NCI-H526 (cell line): ENCODE measurements around the gene HIVEP2.

Source experiments
- DNase-seq, 2 experiments: peaks; one replicate each; lab custom pipeline; 2025; lab: John Stamatoyannopoulos, UW

Gene HIVEP2

DNA sequence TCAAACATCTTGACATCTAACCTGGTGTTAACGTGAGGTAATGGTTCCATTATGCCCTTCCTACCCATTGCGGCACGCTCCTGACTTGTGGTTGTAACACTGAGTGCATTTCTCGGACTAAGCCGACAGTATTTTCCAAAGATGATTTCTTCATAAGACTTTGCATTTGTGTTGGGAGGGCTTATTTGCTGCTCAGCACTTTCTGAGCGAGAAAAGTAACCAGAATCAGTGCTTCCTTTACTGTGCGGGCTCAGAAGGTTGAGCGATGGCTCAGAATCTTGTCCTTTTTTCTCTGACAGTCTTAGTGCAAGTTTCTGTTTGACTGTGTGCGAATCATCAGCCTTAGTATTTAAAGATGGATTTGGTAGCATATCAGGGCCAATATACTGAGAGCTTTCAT is 171.7 kb downstream of the HIVEP2 start:
- DNase-seq, result no peak

GRCh38 chr6:142771162-142771561 is 173.8 kb downstream of the HIVEP2 start:
- DNase-seq, result no peak

GRCh38 chr6:142765306-142765705 is 179.7 kb downstream of the HIVEP2 start:
- no peak for DNase-seq

DNA sequence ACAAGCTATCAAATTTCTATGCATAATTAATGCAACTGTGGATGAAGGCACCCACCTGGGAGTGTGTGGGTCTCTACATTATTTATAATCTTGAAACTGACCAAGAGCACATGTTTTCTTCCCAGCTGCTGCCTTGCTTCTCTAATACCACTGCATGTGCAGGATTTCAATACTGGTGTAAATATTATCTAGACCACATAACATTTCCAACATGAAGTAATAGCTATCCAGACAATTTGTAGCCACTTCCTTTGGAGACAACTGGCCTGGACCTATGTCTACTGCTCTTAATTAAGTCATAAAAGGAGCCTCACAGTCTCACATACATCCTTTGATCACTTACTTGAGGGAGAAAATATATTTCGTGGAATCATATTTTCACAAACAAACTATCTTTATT is 180.7 kb downstream of the HIVEP2 start:
- DNase-seq, result no peak

DNA sequence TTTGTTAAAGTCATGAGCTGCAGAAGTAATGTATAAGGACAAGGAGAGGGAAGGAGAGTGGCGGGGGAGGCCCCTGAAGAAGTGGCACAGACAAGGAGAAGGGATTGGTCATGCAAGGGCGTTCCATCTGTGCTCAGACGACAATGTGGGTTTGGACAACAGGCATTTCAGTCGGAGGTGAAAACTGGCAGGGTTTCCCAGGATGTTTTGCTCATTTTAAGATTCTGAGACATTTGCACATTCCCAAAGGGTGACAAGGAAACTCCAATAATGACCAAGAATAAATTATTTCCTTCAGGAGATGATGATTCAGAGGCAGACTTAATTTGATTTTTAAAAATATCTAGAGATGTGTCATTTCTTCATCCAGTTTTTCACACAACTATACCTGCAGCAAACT is 181.8 kb downstream of the HIVEP2 start:
- no peak for DNase-seq

GRCh38 chr6:142761756-142762155 is 183.2 kb downstream of the HIVEP2 start:
- no peak for DNase-seq

DNA sequence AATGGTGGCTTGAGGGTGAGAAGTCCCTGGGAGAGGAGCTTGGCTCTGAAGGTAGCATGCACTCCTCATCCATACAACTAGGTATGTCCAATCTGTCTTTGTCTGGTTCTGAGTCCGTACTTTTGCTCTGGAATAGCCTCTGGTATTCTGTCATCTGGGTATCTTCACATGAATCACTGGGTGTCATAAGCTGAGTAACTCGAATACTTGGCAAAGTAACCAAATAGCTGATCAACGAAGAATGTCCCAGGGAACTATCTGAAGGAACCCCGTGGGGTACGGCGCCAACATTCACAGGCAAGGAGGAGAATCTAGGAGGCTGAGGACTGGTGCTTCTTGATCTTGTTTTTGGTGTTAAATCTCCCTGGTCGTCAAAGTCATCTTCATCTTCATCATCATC is 184.8 kb downstream of the HIVEP2 start:
- DNase-seq, result no peak

- no peak for DNase-seq
These were observed 186.3 kb downstream of the HIVEP2 start for GRCh38 chr6:142758629-142759025.

GRCh38 chr6:142757852-142758628 is 186.9 kb downstream of the HIVEP2 start:
- no peak for DNase-seq

DNA sequence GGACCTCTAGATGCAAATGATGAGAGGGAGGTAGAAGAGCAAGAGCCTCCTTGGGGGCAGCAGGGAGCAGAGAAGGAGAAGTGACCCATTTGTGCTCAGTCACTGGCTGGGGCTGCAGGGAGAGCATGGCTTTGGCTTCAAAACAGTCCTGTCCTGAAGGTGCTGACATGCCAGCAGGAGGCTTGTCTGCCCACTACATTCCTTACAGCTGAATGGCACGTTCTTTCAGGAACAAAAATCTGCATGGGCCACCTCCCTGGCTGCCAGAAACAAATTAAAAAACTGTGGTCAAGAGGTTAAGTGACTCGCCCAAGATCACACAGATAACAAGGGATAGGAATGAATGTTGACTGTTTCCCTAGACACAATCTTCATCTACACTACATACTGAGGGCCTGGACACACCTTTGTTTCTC is 188.8 kb downstream of the HIVEP2 start:
- no peak for DNase-seq

DNA sequence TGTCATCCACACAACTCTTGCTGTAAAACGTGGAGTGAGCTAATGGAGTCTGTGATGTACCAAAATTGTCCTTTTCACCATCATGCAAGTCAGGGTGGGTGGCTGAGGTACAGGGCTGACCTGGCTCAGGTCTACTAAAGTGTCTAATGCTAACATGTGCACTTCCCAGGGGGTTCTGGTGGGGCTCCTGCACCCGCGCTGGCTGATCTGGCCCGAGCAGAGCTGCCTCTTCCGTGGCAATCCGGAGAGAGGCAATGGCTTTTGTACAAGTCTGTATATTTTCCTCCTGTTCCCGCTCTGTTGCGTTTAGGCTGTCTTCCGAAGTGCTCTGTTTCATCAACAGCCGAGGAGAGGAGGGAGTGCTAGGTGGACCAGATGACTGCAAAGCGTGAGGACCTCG is 191.8 kb downstream of the HIVEP2 start:
- DNase-seq, result no peak

DNA sequence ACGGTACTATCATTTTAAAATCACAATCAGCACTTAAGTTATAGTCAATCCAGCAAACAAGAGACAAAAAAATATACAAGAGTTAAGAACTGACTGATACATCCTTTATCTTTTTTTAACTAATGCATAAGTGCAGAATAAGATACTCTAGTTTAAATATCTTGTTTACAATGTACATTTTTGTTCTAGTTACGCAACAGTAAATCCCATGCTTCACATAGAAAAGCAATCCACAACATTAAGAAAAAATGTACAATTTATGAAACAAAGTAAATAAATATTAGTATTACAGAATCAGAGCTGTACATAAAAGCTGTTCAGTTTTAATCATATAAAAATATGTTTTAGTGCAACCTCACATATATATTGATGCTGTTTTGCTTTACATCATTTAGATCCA is 192.6 kb downstream of the HIVEP2 start:
- DNase-seq, result no peak

DNA sequence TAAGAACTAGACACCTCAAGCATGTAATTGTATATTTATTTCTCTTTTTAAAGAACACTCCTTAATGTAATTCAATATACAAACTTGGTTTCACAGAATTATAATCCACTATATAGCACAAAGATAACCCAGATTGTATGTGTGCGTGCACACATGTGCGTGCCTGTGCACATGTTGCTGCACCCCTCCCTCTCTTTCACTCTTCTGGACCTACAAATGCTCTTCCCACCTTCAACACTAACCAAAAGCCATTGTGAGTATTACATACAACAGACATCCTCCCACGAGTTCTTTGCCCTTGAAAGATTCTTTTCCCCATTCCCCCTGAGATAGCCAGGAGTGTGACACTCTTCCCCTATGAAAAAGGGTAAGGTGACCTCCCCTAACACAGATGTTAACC is 193.5 kb downstream of the HIVEP2 start:
- no peak for DNase-seq

- no peak for DNase-seq
These were observed 194.0 kb downstream of the HIVEP2 start for GRCh38 chr6:142750998-142751397.

- no peak for DNase-seq
These were observed 195.4 kb downstream of the HIVEP2 start for GRCh38 chr6:142749556-142749955.

DNA sequence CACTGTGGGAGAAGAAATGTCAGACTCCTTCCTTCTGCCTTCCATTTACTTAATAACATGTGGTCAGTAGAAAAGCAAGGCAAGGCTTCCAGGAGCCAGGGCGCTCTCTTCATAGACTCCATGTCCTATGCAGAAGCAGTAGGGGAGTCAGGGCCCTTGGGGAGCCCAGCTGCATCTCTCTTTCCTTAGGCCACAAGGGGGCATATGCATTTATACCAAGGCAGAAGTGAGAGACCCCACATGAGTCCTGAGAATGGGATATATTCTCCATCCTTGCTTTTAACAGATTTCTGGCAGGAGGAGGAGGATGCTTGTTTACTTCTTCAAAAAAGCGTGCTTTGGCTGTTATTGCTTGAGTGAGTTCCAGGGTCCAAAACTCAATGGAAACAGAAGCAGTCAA is 198.5 kb downstream of the HIVEP2 start:
- DNase-seq, result peak in 1 of 2 experiments; percentile 61

GRCh38 chr6:142744836-142745235 is 200.1 kb downstream of the HIVEP2 start:
- DNase-seq, result no peak

- DNase-seq, result no peak
These were observed 204.5 kb downstream of the HIVEP2 start for GRCh38 chr6:142740449-142740848.

GRCh38 chr6:142738731-142739130 is 206.2 kb downstream of the HIVEP2 start:
- no peak for DNase-seq

GRCh38 chr6:142738035-142738396 is 207.0 kb downstream of the HIVEP2 start:
- DNase-seq, result no peak

GRCh38 chr6:142737368-142738034 is 207.5 kb downstream of the HIVEP2 start:
- DNase-seq, result no peak

- no peak for DNase-seq
These were observed 209.8 kb downstream of the HIVEP2 start for GRCh38 chr6:142735204-142735603.

- no peak for DNase-seq
These were observed 212.2 kb downstream of the HIVEP2 start for GRCh38 chr6:142732790-142733189.

GRCh38 chr6:142731611-142732010 is 213.4 kb downstream of the HIVEP2 start:
- DNase-seq, result no peak
